Kasumi-1 (cell line): ENCODE results near the gene ARL15.

Source experiments
- DNase-seq, 2 experiments: peaks; one replicate each; lab custom pipeline; 2025; lab: John Stamatoyannopoulos, UW

The ARL15 gene

GRCh38 chr5:54206580-54207229 is 103.7 kb downstream of the ARL15 start:
- no peak for DNase-seq

GRCh38 chr5:54205918-54206317 is 104.5 kb downstream of the ARL15 start:
- DNase-seq = no peak

DNA sequence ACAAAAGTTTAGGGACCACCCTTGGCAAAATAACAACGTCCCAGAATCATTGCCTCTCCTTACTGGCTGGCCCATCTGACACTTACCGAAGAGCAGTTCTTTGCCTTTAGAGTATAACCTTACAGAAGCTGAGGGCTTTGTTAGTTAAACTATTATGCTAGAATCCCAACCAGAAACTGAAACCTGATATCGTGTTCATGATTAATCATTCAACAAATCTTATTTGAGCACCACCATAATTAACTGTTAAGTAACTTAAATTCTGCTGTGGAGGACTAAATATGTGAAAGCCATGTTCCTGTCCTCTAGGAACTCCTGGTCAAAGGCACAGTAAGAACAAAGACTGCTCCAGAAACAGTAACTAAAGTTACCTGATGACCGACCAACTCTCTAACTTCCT is 104.9 kb downstream of the ARL15 start:
- DNase-seq = no peak

DNA sequence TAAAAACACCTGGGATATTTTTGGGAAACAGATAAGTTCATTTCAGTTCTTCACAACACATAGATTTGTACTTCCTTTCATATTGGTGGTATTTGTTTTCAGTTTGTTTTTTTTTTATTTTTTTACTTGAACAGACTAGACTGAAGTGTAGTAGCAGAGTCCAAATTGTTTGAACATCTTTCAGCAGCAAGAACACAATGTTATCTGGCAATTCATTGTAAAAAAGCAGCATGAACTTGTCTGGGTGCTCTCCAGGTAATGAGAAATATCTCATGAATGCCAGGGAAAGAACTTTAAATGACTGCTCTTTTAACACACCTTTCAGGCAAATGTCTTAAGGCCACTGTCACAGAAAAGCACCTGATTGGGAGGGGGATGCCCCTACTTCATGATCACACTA is 113.4 kb downstream of the ARL15 start:
- DNase-seq = no peak

GRCh38 chr5:54195701-54196100 is 114.7 kb downstream of the ARL15 start:
- DNase-seq = no peak

DNA sequence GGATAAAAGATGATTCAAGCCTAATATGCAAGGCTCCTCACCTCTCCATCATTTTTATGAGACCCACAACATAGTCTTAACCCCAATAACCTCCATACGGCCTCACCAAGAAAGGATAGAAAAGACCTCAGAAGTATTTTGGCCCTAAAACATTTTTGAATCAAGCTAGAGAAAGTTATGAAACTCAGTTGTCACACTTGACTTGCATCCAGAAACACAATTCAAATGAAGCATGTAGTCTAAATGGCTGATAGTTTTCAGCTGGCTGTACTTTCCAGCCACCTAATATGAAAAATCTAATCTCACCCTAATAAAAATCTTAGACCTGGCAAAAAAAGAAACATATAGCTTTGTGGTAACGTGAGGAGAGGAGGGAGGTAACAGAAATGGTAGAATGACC is 116.1 kb downstream of the ARL15 start:
- no peak for DNase-seq

GRCh38 chr5:54187694-54188093 is 122.7 kb downstream of the ARL15 start:
- no peak for DNase-seq

- no peak for DNase-seq
Observed at GRCh38 chr5:54186912-54187445, 123.4 kb downstream of the ARL15 start.

- no peak for DNase-seq
Observed at GRCh38 chr5:54186108-54186507, 124.3 kb downstream of the ARL15 start.

DNA sequence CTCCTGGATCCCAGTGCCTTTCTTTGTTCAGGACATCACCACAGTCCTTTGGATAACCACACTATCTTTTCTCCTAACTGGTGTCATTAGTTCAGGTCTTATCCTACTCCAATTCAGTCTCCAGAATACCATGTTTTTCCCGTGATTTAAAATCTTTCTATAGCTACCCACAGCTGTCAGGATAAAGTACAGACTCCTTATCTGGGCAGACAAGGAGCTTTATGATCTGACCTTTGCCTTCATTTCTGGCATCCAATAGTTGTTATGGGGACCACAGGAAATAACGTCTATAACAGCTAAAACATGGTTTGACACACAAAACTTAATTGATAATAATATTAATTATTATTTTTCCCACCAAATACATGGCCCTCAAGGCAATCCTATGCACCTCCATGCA is 125.6 kb downstream of the ARL15 start:
- DNase-seq = no peak

DNA sequence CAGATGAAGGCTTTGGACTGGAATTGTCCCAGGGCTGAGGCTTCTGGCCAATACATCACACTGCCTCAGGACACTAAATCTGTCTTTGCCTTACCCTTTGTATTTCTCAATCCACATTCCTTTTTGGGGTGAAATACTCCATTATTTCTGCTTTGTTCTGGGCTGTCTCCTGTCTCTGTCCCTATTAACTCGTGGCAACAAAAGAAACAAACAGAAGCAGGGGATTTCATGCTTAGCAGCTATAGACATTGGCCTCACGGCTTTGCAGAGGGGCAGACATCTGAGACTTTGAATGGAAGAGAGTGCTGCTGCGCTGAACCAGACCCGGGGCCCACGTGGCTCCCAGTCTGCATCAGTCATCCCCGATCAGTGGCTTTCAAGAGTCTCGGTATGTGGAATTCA is 129.7 kb downstream of the ARL15 start:
- DNase-seq = no peak

DNA sequence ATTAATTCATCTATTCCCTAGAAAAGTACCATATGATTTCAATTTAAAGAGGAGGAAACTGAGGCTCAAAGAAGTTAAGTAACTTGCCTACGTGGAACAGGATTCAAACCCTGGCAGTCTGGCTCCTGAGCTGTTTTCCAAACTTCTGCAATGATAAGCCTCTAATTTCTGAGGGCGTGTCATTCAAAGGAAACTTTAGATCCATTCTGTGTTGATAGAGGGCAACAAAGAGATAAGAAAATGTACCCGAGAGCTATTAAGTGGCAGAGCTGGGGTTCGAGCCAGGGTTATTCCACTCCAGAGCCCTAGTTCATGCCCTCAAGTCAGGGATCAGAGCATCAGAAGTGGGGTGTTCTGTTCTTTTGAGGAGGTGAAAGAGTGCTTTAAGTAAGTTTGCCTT is 131.4 kb downstream of the ARL15 start:
- DNase-seq = no peak

DNA sequence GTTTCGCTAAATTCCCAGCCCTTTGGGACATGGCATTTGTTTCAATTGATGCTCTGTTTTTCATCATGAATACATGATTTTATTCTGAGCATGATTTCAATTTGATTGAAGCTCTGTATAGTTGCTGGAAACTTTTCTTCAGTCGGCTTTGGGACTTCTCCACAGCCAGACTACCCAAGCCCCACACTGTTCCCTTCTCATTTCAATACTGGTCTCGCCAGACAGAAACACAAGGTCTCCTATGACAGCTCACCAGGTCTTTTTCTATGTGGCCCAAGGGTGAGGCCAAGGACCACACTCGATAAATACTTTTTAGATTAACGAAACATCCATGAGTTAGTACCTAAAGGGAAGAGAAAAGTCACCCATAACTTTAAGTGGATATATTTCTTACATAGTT is 132.2 kb downstream of the ARL15 start:
- DNase-seq = no peak

DNA sequence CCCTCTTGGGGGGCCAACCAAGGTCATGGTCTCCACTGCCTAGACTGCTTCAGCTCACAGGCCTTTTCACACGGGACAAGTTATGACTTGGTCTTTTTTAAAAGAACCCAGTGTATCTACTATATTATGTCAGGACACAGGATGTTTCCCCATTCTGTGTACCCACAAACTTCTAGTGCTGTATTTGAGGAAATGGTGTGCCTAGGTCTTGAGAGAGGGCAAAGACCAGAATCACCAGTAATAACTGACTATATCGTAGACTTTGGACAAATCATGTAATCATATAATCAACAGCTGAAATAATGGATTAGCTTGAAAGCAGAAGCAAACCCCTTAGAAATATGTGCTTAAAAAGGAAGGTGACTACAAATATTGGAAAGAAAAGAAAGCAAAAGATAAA is 133.3 kb downstream of the ARL15 start:
- DNase-seq = no peak

- no peak for DNase-seq
Observed at GRCh38 chr5:54176066-54176830, 134.1 kb downstream of the ARL15 start.

DNA sequence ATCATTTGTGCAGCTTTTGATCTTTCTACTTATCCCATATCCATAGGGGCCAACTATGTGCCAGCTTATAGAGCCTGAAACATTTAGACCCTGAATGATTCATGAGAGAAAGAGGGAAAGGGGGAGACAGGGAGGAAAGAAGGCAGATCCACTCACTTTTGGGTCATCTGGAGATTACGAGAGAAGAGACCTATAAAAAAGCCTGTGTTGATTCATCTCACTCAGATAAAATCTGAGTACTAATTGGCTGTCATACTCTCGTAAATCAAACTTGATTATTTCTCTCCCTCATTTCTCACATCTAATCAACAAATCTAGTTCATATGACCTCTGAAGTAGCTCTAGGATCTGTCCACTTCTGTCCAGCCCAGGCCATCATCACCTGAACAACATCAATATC is 137.1 kb downstream of the ARL15 start:
- no peak for DNase-seq

DNA sequence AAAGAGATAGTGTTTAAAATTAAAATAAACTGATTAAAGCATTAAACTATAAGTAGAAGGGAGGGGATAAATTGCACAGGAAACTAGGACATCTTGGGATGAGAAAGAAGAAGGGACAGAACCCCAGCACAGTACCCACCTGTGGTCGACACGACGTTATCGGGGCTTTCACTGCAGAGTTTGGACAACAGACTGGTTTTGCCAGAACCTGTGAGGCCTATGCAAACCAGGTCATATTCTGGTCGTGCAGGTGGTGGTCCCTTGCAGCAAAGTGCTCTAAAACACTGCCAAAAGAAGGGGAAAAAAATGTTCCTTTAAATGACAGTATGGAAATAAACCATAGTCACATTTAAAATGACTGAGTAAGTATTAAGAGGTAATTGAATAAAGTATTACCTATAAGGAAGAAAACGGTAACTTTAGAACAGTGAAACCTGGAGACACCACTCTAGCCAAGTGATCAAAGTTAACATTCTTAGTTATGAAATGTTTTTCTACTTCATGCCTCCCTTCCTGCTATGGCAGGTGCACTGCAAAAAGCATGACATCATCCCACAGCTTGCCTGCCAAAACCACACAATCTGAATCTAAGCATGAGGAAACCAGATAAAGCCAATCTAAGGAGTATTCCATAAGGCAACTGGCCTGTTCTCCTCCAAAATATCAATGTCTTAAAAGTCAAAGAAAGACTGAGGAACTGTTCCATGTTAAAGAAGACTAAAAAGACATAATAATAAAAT is 138.6 kb downstream of the ARL15 start:
- DNase-seq = no peak

- DNase-seq = no peak
Observed at GRCh38 chr5:54165687-54166086, 144.7 kb downstream of the ARL15 start.

GRCh38 chr5:54162184-54162583 is 148.2 kb downstream of the ARL15 start:
- DNase-seq = no peak

GRCh38 chr5:54160329-54160728 is 150.0 kb downstream of the ARL15 start:
- no peak for DNase-seq

- DNase-seq = no peak
Observed at GRCh38 chr5:54159893-54160195, 150.5 kb downstream of the ARL15 start.

DNA sequence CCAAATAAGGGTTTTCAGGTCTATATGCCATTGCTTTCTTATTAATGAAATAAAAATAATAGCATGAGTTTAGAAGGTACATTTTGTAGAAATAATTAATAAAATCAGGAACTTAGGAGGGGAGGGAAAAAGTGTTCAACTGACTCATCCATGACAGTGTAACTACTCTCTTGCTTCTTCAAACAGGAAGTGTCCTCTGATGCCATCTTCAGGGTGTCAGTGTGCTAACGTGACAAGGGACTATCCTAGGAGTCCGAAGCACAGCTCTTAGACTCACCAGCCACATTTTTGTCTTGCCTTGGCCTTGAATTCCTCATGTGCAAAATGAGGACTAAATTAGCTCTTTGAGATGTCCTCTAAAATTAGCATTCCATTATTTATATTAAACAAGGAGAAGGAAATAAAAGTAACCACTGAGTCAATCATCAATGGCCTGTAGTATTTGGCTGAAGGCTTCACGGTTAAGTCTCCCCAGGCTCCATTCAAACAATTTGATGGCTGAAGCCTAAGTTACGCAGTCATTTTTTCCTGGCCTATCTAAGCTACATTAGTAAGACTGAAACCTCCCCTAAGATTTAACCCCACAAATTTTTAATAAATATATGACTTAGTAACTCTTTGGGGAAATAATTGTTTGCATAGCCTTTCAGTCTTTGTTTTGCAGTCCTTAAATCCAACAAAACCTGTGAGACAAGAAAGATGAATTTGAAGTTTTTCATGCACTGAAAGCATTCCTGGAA is 151.1 kb downstream of the ARL15 start:
- DNase-seq = peak; percentile 61 to 63
